ENCODE data around the gene JPH4. TPM values are rescaled to one million over a fixed set of nuclear protein-coding genes. Genes with fewer than 3 reads are reported as not detected.

JPH4 gene
- polyA plus RNA-seq, 1 of the 3 experiments (the other 2 are of a cell fraction) = 8.7 TPM

- H3K4me1 ChIP-seq (ENCODE audit: control insufficient read depth in 1 of 2, insufficient read depth in 2 of 2, low read depth in 1 of 2, low read length in 1 of 2) = peaks cover 0 to 28% of the 10 kb centered on the region in 2 experiments; a peak in 1 of 4 replicates
- H3K9me3 ChIP-seq = no peaks in the 10 kb centered on the region
- no peak overlapping the region for H3K9ac ChIP-seq
- no peak overlapping the region for H3K27ac ChIP-seq (ENCODE audit: low read depth in 2 of 2, low read length in 1 of 2)
- H3K9me2 ChIP-seq = no peaks in the 10 kb centered on the region
- 0 out of 2 replicates have a peak, but pooled peaks cover 3% of the 10 kb centered on the region for H3K79me2 ChIP-seq (ENCODE audit: insufficient read depth)
- H3K4me3 ChIP-seq (ENCODE audit: low read depth in 2 of 2, low read length in 1 of 2) = no peak overlapping the region
- WGBS (ENCODE audit: low lambda C conversion rate) = 97% methylated on average over 5 of the region's 7 CpGs
- no peaks in the 10 kb centered on the region for H3K27me3 ChIP-seq (ENCODE audit: insufficient read depth)
- H3F3A ChIP-seq (replicated peaks; ENCODE audit: insufficient read depth) = peaks cover 14% of the 10 kb centered on the region
- POLR2A ChIA-PET = no interaction called here
- H2AFZ ChIP-seq (ENCODE audit: low read depth) = no peak overlapping the region
- H4K20me1 ChIP-seq (ENCODE audit: insufficient read depth) = no peaks in the 10 kb centered on the region
- no peak for TF ChIP-seq EP300 (IDR thresholded peaks at IDR 0.05; ENCODE audit: borderline replicate concordance in 1 of 2, low read depth in 1 of 2, low read length in 1 of 2)
- no peak for TF ChIP-seq RCOR1 (IDR thresholded peaks at IDR 0.05; ENCODE audit: low read length)
- no peak for TF ChIP-seq CHD2 (IDR thresholded peaks at IDR 0.05; ENCODE audit: low read length, partially characterized antibody)
- TF ChIP-seq TAF1 (IDR thresholded peaks at IDR 0.05; ENCODE audit: borderline replicate concordance, low read depth, low read length) = no peak
- no peak for TF ChIP-seq MAX (IDR thresholded peaks at IDR 0.05; ENCODE audit: low read depth)
- no peak for TF ChIP-seq FOSL2 (IDR thresholded peaks at IDR 0.05; ENCODE audit: borderline replicate concordance, low read depth)
- TF ChIP-seq SMC3 (IDR thresholded peaks at IDR 0.05; ENCODE audit: low read depth, low read length) = no peak
- no peak for TF ChIP-seq REST (IDR thresholded peaks at IDR 0.05; ENCODE audit: low read depth, low read length)
- no peak for TF ChIP-seq FOXJ3 (CRISPR knock-in tag; IDR thresholded peaks at IDR 0.05)
- no peak for TF ChIP-seq TCF12 (IDR thresholded peaks at IDR 0.05)
- TF ChIP-seq RFX5 (IDR thresholded peaks at IDR 0.05; ENCODE audit: low read length) = no peak
- TF ChIP-seq EZH2phosphoT487 (IDR thresholded peaks at IDR 0.05; ENCODE audit: borderline replicate concordance, low read depth) = no peak
- TF ChIP-seq FOXM1 (IDR thresholded peaks at IDR 0.05; ENCODE audit: low read depth) = no peak
- no peak overlapping the region for H3K4me2 ChIP-seq
- peaks cover 4 to 41% of the 10 kb centered on the region in 2 experiments for H3K36me3 ChIP-seq (replicated peaks in 1 of 2; ENCODE audit: control insufficient read depth in 1 of 2, insufficient read depth in 2 of 2, low read length in 1 of 2)
- DNase-seq = no peak
- CTCF ChIA-PET = interaction anchor here (0.9 to 19.5 kb wide), 2 partner anchors 14 to 88 kb away, joined by 3 to 785 read pairs; partner anchors contain the start of genes JPH4 and NGDN
These were observed 13.7 kb downstream of the JPH4 start for GRCh38 chr14:23564876-23565275.

GRCh38 chr14:23564181-23564812, 14.3 kb downstream of the JPH4 start:
- 0 out of 2 replicates have a peak, but pooled peaks cover 3% of the 10 kb centered on the region for H3K79me2 ChIP-seq (ENCODE audit: insufficient read depth)
- H3K9me3 ChIP-seq = no peaks in the 10 kb centered on the region
- H3K36me3 ChIP-seq (replicated peaks in 1 of 2; ENCODE audit: control insufficient read depth in 1 of 2, insufficient read depth in 2 of 2, low read length in 1 of 2) = peaks cover 10 to 46% of the 10 kb centered on the region in 2 experiments
- no peak overlapping the region for H2AFZ ChIP-seq (ENCODE audit: low read depth)
- ChIA-PET POLR2A (no interaction called here), CTCF (interaction anchor here (19.5 kb wide), 1 partner anchor 87 kb away, joined by 785 read pairs; the partner anchor contains the start of gene NGDN)
- H3K27ac ChIP-seq (ENCODE audit: low read depth in 2 of 2, low read length in 1 of 2) = no peak overlapping the region
- 97% methylated on average over 12 of the region's 13 CpGs for WGBS (ENCODE audit: low lambda C conversion rate)
- H3K27me3 ChIP-seq (ENCODE audit: insufficient read depth) = no peaks in the 10 kb centered on the region
- no peak overlapping the region for H3K9ac ChIP-seq
- no peaks in the 10 kb centered on the region for H3K9me2 ChIP-seq
- H3K4me3 ChIP-seq (ENCODE audit: low read depth in 2 of 2, low read length in 1 of 2) = no peak overlapping the region
- no peak for DNase-seq
- no peak overlapping the region for H3K4me2 ChIP-seq
- H4K20me1 ChIP-seq (ENCODE audit: insufficient read depth) = no peaks in the 10 kb centered on the region
- peaks cover 0 to 23% of the 10 kb centered on the region in 2 experiments; a peak in 1 of 4 replicates for H3K4me1 ChIP-seq (ENCODE audit: control insufficient read depth in 1 of 2, insufficient read depth in 2 of 2, low read depth in 1 of 2, low read length in 1 of 2)
- peaks cover 11% of the 10 kb centered on the region for H3F3A ChIP-seq (replicated peaks; ENCODE audit: insufficient read depth)
- TF ChIP-seq GABPA (IDR thresholded peaks at IDR 0.05; ENCODE audit: low read depth) = no peak
- TF ChIP-seq RCOR1 (IDR thresholded peaks at IDR 0.05; ENCODE audit: low read length) = no peak
- TF ChIP-seq YY1 (IDR thresholded peaks at IDR 0.05; ENCODE audit: low read depth) = no peak
- no peak for TF ChIP-seq MXI1 (IDR thresholded peaks at IDR 0.05; ENCODE audit: low read depth, low read length)
- no peak for TF ChIP-seq IRF3 (IDR thresholded peaks at IDR 0.05; ENCODE audit: low read depth, low read length)
- TF ChIP-seq GATA2 (CRISPR knock-in tag; IDR thresholded peaks at IDR 0.05) = no peak
- no peak for TF ChIP-seq SIN3A (IDR thresholded peaks at IDR 0.05; ENCODE audit: borderline replicate concordance, low read depth, low read length)
- TF ChIP-seq RFX5 (IDR thresholded peaks at IDR 0.05; ENCODE audit: low read length) = no peak
